PC-3 (cell line): ENCODE results near the gene AFF3. TPM values are rescaled to one million over a fixed set of nuclear protein-coding genes. Genes with fewer than 3 reads are reported as not detected.

Source experiments
- ATAC-seq: fragments of 200-7000 bp; cut with Tn5 transposase; 2 replicates; pipeline ENCODE4 v1.9.1; 2020; ENCODE audit warnings: mild to moderate bottlenecking, moderate library complexity
- BruUV-seq: library from RNA; stranded (reverse); fragments of 400-500 nt; replicated peaks from 2 replicates; lab custom pipeline; 2021; lab: Mats Ljungman, UMichigan
- CTCF ChIA-PET: fragments of 300-600 bp; sonication (Branson Sonifier 250); formaldehyde crosslinking; loops from one replicate; lab custom pipeline; 2022; ENCODE audit warnings: antibody characterized with exemption; lab: Charles Lee
- POLR2A ChIA-PET: fragments of 300-600 bp; sonication (Branson Sonifier 250); formaldehyde crosslinking; loops from one replicate; lab custom pipeline; 2022; ENCODE audit warnings: antibody characterized with exemption; ENCODE audit not compliant: unreplicated experiment; lab: Charles Lee
- DNase-seq: peaks from one replicate; pipeline ENCODE4 v3.0.0-alpha.2; 2015
- H2AFZ ChIP-seq: fragments of 300-600 bp; sonication (generic); 2 replicates; pipeline ENCODE4 v1.6.0; 2016; ENCODE audit warnings: antibody characterized with exemption, low read length
- H3F3A ChIP-seq: fragments of 300-600 bp; sonication (generic); one replicate; pipeline ENCODE4 v1.6.0; 2017; ENCODE audit warnings: antibody characterized with exemption, low read length, control low read depth, mild to moderate bottlenecking; ENCODE audit not compliant: unreplicated experiment
- H3K27ac ChIP-seq: fragments of 300-600 bp; sonication (generic); 2 replicates; pipeline ENCODE4 v1.5.1; 2016; ENCODE audit warnings: mild to moderate bottlenecking, low read length
- H3K27me3 ChIP-seq: fragments of 300-600 bp; sonication (generic); 2 replicates; pipeline ENCODE4 v1.6.1; 2016; ENCODE audit warnings: low read length, mixed read lengths
- H3K36me3 ChIP-seq: fragments of 300-600 bp; sonication (generic); 2 replicates; pipeline ENCODE4 v1.6.1; 2016; ENCODE audit warnings: low read depth, mixed run types, low read length, mixed read lengths
- H3K4me1 ChIP-seq: fragments of 300-600 bp; sonication (generic); 2 replicates; pipeline ENCODE4 v1.5.1; 2016; ENCODE audit warnings: low read length; ENCODE audit not compliant: insufficient read depth
- H3K4me2 ChIP-seq: fragments of 300-600 bp; sonication (generic); 2 replicates; pipeline ENCODE4 v1.6.0; 2016; ENCODE audit warnings: low read length
- H3K4me3 ChIP-seq: fragments of 300-600 bp; sonication (generic); 2 replicates; pipeline ENCODE4 v1.5.1; 2016; ENCODE audit warnings: mild to moderate bottlenecking, low read length, mixed read lengths
- H3K79me2 ChIP-seq: fragments of 300-600 bp; sonication (generic); 2 replicates; pipeline ENCODE4 v1.6.1; 2017; ENCODE audit warnings: low read length, mixed read lengths
- H3K9ac ChIP-seq: fragments of 300-600 bp; sonication (generic); 2 replicates; pipeline ENCODE4 v1.6.0; 2016; ENCODE audit warnings: mild to moderate bottlenecking, low read length
- H3K9me2 ChIP-seq: fragments of 300-600 bp; sonication (generic); replicated peaks from 2 replicates; pipeline ENCODE4 v1.6.1; 2016; ENCODE audit warnings: mixed run types, low read length, mixed read lengths
- H3K9me3 ChIP-seq: fragments of 300-600 bp; sonication (generic); 2 replicates; pipeline ENCODE4 v1.6.1; 2016; ENCODE audit warnings: low read length, mixed read lengths
- H4K20me1 ChIP-seq: fragments of 300-600 bp; sonication (generic); 2 replicates; pipeline ENCODE4 v1.6.1; 2016; ENCODE audit warnings: low read length, mixed read lengths
- EZH2 ChIP-seq: fragments of 300-600 bp; sonication (generic); IDR thresholded peaks from one replicate; pipeline ENCODE4 v1.6.1; 2017; ENCODE audit warnings: antibody characterized with exemption, mild to moderate bottlenecking, low read length; ENCODE audit not compliant: unreplicated experiment
- EZH2phosphoT487 ChIP-seq: fragments of 300-600 bp; sonication (generic); IDR thresholded peaks from 2 replicates; pipeline ENCODE4 v1.6.1; 2018; ENCODE audit warnings: mild to moderate bottlenecking, antibody characterized with exemption, low read length, borderline replicate concordance
- intact Hi-C: fragments of 100-400 bp; cut with micrococcal nuclease; formaldehyde crosslinking; loops from 2 replicates; pipeline ENCODE4 v1.9.0; 2023
- total RNA-seq: library from RNA; depleted of rRNA; stranded (reverse); fragments of >200 nt; gene quantifications from 2 replicates; pipeline ENCODE4 v1.2.3, GENCODE V29; 2014
- TF ChIP-seq, protein P1 (sequence below): fragments of 300-600 bp; sonication (generic); conservative IDR thresholded peaks from 2 replicates; pipeline ENCODE4 v1.5.1; 2017; ENCODE audit warnings: antibody characterized with exemption, low read depth, mild to moderate bottlenecking, low read length

The AFF3 gene
- total RNA-seq, 1 experiment from 2014 or later: 0.04 TPM

DNA sequence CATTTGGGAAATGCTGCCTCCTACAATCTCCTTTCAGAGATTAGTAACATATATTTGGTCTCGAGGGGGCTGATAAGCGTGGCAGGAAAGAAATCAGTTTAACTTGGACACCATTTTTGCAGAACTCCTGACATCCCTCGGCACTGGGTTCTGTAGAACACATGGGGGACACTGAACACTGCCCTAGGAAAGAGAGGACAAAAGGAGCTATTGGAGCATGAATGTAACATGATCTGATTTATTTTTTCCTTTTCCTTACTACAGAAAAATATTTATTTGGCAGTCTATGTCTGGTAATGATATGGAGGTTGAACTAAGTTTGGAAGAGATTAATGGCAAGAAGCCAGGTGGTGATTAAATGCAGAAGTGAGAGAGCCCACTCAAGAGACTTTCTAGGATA lies 153.8 kb downstream of the AFF3 start:
- Histone ChIP-seq H2AFZ (no peak overlapping the region), H3K36me3 (no peaks in the 10 kb centered on the region), H3K9me2 (no peaks in the 10 kb centered on the region), H3K9me3 (no peaks in the 10 kb centered on the region), H3K79me2 (no peaks in the 10 kb centered on the region), H3F3A (no peaks in the 10 kb centered on the region), H3K4me3 (no peak overlapping the region), H3K9ac (no peak overlapping the region), H3K4me1 (no peaks in the 10 kb centered on the region), H3K4me2 (no peak overlapping the region), H3K27ac (no peak overlapping the region), H4K20me1 (no peaks in the 10 kb centered on the region), H3K27me3 (no peaks in the 10 kb centered on the region)
- intact Hi-C loops: no loop called here
- ATAC-seq: no peak
- DNase-seq: no peak
- POLR2A ChIA-PET: no interaction called here
- CTCF ChIA-PET: no interaction called here
- TF ChIP-seq, protein P1, sequence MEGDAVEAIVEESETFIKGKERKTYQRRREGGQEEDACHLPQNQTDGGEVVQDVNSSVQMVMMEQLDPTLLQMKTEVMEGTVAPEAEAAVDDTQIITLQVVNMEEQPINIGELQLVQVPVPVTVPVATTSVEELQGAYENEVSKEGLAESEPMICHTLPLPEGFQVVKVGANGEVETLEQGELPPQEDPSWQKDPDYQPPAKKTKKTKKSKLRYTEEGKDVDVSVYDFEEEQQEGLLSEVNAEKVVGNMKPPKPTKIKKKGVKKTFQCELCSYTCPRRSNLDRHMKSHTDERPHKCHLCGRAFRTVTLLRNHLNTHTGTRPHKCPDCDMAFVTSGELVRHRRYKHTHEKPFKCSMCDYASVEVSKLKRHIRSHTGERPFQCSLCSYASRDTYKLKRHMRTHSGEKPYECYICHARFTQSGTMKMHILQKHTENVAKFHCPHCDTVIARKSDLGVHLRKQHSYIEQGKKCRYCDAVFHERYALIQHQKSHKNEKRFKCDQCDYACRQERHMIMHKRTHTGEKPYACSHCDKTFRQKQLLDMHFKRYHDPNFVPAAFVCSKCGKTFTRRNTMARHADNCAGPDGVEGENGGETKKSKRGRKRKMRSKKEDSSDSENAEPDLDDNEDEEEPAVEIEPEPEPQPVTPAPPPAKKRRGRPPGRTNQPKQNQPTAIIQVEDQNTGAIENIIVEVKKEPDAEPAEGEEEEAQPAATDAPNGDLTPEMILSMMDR: no peak
- TF ChIP-seq EZH2 (no peak), EZH2phosphoT487 (no peak)
- BruUV-seq: no TSS peak

- no peaks in the 10 kb centered on the region for H3K4me1 ChIP-seq
- POLR2A ChIA-PET: no interaction called here
- DNase-seq (no peak), ATAC-seq (no peak)
- no peaks in the 10 kb centered on the region for H3K79me2 ChIP-seq
- intact Hi-C loops: no loop called here
- CTCF ChIA-PET: no interaction called here
- TF ChIP-seq EZH2 (no peak), EZH2phosphoT487 (no peak)
- TF ChIP-seq, protein P1: no peak
- H3K4me2 ChIP-seq: no peak overlapping the region
- no peak overlapping the region for H3K27ac ChIP-seq
- no peaks in the 10 kb centered on the region for H3K27me3 ChIP-seq
- H3K9me2 ChIP-seq: no peaks in the 10 kb centered on the region
- H3K4me3 ChIP-seq: no peak overlapping the region
- H3F3A ChIP-seq: no peaks in the 10 kb centered on the region
- H2AFZ ChIP-seq: no peak overlapping the region
- no peaks in the 10 kb centered on the region for H3K36me3 ChIP-seq
- no peaks in the 10 kb centered on the region for H4K20me1 ChIP-seq
- H3K9ac ChIP-seq: no peak overlapping the region
- BruUV-seq: no TSS peak
- no peaks in the 10 kb centered on the region for H3K9me3 ChIP-seq
Measured at GRCh38 chr2:99987160-99987559, 155.2 kb downstream of the AFF3 start.

- H3K9me3 ChIP-seq: no peaks in the 10 kb centered on the region
- H3K36me3 ChIP-seq: no peaks in the 10 kb centered on the region
- TF ChIP-seq EZH2phosphoT487 (no peak), EZH2 (no peak)
- TF ChIP-seq, protein P1: no peak
- H3K4me3 ChIP-seq: no peak overlapping the region
- H3K9ac ChIP-seq: no peak overlapping the region
- POLR2A ChIA-PET: no interaction called here
- H3K4me2 ChIP-seq: no peak overlapping the region
- no peak for DNase-seq
- BruUV-seq: no TSS peak
- H3K27ac ChIP-seq: no peak overlapping the region
- CTCF ChIA-PET: no interaction called here
- H3K79me2 ChIP-seq: no peaks in the 10 kb centered on the region
- no peaks in the 10 kb centered on the region for H3K4me1 ChIP-seq
- no peaks in the 10 kb centered on the region for H3F3A ChIP-seq
- intact Hi-C loops: no loop called here
- no peaks in the 10 kb centered on the region for H3K9me2 ChIP-seq
- no peaks in the 10 kb centered on the region for H3K27me3 ChIP-seq
- H2AFZ ChIP-seq: no peak overlapping the region
- no peaks in the 10 kb centered on the region for H4K20me1 ChIP-seq
- ATAC-seq: no peak
Measured at GRCh38 chr2:99984799-99985515, 157.4 kb downstream of the AFF3 start.
